HG03060 (cell line): Measurements from ENCODE around the gene TCEA3.

Source experiments
- ATAC-seq: cut with Tn5 transposase; IDR thresholded peaks from one replicate; pipeline ENCODE4 v1.9.1; 2021; ENCODE audit warnings: low read depth, moderate number of reproducible peaks; ENCODE audit not compliant: unreplicated experiment

TCEA3 gene

DNA sequence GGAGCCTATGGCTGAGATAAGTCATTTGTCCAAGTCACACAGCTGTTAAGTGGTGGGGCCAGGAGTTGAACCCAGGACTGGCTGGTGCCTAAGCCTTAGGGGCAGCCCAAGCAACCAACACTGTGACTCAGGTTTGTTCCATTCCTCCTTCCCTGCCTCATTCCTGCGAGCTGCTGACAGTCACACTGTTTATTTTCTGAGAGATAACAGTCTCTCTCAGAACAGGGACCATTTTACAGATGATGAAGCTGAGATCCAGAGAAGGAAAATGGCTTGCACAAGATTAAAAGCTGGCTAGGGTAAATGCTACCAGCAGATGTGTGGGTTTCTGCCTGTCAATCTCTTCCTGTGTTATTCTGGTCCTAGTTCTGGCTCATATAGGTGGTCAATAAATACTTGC, 24.3 kb upstream of the TCEA3 start:
- ATAC-seq = no peak

DNA sequence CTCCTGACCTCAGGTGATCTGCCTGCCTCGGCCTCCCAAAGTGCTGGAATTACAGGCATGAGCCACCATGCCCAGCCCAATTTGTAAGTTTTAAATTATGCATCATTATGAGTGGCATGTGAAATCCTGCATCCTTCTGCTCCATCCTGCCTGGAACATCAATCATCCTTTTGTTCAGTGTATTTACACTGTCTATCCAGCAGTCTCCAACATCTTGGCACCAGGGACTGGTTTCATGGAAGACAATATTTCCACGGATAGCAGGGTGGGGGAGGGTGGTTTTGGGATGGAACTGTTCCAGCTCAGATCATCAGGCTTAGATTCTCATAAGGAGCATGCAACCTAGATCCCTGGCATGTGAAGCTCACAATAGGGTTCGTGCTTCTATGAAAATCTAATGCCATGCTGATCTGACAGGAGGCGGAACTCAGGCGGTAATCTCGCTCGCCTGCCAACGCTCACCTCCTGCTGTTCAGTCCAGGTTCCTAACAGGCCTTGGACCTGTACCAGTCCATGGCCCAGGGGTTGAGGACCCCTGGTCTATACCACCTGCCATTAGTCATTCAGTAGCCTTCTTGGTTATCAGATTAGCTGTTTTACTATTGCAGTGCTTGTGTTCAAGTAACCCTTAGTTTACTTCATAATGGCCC, 22.2 kb upstream of the TCEA3 start:
- ATAC-seq = no peak

DNA sequence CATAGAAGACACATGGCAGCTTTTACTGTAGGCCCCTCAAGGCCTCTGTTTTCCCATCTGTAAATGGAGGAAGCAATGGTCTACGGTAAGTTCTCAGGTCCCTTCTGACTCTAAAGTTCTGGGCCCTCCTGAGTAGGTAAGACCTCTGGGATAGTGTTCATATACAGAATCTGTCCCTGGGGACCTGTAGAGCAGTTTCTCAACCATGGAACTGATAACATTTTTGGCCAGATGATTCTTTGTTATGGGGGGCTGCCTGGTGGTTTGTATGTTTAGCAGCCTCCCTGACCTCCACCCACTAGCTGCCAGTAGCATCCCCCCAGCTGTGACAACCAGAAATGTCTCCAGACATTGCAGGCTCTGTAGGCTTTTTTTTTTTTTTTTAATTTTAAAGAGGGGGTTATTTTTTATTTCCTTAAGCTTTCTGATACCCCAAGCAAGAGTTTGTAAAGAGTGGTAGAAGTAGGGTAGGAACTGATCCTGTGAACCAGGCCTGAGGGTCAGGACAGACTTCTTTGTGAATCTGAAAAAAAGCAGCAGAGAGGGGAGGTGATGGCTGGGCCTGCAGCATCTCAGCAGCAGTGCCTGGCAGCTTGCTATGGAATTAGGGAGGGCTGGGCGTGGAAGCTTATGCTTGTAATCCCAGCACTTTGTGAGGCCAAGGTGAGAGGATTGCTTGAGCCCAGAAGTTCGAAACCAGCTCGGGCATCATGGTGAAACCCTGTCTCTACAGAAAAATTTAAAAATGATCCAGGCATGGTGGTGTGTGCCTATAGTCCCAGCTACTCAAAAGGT, 20.2 kb upstream of the TCEA3 start:
- ATAC-seq = no peak

DNA sequence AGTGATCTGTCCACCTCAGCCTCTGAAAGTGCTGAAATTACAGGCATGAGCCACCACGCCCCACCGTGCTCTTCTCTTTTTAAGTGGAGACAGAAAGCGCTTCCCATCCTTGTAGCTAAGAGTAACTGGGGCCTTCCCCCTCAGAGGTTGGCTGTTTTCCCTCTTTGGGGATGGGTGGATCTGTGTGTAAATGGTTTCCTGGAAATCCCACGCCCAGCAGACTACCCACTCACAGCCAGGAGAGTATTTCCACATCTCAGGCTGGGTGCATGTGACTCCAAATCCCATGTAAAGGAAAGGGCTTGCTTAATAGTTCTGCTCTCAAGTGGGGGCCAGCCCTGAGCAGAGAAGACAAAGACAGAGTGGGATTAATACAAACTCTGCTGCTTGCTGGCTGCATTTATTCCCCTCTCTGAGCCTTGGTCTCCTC, 19.6 kb upstream of the TCEA3 start:
- ATAC-seq = no peak

DNA sequence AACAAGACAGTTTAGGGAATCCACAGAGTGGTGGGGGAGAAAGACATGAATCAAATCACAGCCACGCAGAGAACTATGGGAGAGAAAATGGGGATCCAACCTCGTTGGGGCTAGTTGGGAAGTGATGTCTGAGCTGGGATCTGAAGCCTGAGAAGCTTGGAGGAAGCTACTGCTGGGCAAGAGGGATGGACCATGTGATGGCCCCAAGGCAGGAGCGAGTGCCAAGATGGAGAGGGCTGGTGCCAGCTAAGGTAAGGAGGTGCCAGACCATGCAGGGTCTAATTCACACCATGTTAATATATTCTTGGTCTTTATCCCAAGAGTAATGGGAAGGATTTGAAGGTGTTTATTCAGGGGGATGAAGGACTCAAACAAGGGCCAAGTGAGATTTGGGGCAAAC, 18.2 kb upstream of the TCEA3 start:
- ATAC-seq = no peak

DNA sequence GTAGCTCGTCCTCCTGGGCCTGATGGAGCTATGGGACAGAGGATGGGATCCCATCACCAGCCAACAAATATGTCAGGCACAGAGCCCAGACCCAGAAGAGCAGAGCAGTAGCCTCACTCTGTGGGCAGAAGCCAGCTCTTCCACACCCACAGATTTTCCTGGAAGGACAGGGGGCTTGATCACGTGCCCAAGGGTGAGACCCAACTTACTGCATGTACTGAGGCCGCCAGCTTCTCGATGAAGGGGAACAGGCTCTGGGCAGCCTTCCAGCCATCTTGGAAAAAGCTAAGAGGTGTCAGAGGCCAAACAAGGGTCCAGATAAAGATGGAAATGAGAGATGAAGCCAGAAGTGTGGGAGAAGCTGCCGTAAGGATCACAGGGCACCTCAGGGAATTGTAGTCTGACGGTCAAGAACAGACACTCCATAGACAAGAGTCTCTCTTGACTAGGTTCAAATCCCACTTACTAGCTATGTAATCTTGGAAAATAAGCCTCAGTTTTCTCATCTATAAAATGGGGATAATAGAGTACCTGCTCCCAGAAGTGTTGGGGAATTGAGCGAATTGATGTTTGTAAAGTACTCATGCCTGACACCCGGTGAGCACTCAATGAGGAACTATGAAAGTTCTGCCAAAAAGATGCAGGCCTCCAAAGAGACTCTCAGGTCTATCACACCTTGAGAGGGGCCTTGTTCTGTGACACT, 17.0 kb upstream of the TCEA3 start:
- no peak for ATAC-seq

DNA sequence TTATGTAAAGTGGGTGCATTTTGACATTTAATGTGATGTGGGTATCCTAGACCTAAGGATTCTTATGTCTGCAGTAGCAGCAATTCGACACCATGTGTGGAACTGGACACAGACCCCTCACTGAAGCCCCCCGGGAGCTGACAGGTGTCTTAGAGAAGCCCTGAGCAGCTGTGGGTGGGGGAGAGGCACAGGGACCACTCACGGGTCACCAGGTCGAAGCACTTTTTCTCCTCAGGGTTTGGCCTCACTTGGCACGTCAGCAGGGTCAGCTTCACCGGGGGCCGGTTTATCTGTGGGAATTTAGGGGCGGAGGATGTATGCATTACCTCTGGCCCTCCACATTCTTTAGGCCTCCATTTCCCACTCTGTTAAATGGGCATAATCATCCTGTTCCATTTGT, 14.0 kb upstream of the TCEA3 start:
- ATAC-seq = no peak

DNA sequence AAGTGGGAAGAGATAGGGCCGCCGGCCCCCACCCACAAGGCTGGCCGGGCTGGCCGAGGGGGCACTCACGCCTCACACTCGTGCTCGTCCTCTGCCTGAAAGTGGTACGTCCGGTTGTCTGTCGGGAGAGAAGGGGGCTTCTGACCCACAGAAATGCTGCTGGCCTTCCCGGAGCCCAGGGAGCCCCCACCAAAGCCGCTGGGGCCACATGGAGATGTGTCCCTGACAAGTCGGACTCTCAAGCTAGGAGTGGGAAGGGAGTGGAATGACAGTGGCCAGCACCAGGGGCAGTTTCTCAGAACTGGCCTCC, 12.8 kb upstream of the TCEA3 start:
- no peak for ATAC-seq

DNA sequence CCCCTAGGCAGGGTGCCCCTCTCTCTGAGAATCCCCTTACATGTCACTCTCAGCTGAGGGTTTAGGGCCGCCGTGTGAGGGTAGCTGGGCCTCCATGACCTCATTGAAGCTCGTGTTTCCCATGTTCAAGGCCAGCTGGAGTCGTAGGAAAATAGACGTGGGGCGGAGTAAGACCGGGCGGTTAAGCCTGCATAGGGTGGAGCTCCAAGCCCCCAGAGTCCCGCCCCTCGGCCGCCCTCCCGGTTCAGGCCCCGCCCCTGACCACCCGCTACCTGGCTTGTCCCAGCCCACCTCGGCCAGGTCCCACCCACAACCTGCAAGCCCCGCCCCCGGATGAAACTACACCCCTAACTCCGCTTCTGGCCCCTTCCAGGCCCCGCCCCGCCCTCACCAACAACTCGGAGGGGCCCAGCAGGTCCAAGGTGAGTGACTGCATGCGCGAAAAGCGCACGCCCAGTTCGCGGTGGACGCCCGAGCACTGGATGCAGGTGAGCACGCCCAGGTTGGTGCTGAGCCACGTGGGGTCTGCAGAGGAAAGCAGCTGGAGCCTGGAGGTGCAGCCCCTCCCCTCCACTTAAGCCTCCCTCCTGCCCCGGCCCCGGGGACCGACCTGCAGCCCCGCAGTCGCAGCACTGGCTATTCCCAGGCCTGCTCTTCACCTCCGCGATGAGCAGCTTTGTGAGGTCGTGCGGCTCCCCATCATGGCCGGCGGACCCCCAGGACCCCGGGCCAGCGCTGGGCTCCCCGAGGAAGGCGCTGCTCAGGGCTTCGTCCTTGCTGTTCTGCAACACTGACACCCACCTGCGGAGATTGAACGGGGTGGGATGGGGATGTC, 12.2 kb upstream of the TCEA3 start:
- ATAC-seq = no peak

DNA sequence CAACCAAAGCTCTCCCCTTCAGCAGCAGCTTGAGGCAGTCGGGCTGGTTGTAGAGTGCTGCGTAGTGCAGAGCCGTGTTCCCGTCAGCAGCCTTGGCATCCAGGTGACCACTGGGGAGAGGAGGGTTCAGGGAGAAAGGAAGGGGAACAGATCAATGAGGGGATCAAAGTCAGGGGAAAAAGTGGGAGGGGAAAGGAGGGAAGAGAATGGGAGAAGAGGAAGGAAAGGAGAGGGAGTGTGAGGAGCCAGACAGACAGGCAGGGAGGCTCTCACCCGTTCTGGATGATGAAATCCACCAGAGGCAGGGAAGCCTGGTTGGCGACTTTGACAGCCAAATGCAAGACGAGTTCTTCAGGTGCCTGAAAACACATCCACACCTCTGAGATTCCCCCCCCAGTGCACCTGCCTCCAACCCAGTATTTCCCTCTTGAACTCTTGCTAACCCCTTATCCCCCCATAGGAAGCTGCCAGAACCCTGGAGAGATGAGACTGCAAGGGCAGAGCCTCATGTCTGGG, 9.8 kb upstream of the TCEA3 start:
- ATAC-seq = no peak

DNA sequence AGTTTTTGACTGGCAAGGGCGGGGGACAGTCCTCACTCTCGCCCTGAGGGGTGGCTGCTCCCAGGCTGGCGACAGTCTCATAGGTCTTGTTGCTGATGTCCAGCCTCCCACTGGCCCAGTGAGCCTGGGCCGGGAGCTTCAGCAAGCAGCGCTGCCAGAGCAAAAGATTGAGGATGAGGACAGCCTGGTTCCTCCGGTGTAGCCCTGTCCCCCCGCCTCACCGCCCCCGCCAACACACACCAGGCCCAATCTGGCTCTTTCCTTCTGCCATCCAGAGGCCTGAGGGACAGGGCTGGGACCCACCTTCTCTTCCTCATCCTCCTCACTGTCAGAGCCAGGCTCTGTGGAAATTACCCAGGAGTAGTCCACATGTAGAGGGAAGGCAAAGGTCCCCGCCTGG, 8.6 kb upstream of the TCEA3 start:
- no peak for ATAC-seq

DNA sequence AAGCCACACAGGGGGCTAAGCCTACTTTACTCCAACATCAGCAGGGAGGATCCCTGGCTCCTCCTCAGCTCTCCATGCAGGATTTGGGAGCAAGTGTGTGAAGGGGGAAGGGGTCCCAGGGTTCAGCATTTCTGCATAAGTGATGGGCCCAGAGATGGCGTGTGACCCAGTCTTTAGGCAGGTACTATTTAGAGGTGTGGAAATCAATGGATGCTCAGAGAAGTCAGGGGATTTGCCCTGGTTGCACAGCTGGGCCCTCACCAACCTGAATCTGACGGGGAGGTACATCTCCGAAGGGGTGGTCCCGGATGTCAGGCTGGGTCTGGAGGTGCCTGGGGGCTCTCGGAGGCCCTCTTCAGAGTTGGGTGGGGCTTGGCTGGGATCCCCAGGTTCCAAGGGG, 6.9 kb upstream of the TCEA3 start:
- ATAC-seq = no peak

DNA sequence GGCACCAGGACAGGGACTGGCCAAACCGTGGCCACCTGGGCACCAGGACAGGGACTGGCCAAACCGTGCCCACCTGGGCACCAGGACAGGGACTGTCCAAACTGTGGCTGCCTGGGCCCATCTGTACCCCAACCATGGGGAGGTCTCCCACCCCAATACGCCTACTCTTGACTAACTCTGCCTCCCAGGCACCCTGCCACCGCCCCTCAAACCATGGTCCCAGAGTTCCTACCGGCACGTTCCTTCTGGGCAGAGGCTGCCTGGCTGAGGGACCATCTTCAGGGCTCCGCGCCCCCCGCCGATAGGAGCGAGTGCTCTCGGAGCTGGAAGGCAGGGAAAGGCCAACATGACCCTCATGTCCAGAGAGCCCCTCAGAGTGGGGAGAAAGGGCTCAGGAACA, 6.3 kb upstream of the TCEA3 start:
- no peak for ATAC-seq

DNA sequence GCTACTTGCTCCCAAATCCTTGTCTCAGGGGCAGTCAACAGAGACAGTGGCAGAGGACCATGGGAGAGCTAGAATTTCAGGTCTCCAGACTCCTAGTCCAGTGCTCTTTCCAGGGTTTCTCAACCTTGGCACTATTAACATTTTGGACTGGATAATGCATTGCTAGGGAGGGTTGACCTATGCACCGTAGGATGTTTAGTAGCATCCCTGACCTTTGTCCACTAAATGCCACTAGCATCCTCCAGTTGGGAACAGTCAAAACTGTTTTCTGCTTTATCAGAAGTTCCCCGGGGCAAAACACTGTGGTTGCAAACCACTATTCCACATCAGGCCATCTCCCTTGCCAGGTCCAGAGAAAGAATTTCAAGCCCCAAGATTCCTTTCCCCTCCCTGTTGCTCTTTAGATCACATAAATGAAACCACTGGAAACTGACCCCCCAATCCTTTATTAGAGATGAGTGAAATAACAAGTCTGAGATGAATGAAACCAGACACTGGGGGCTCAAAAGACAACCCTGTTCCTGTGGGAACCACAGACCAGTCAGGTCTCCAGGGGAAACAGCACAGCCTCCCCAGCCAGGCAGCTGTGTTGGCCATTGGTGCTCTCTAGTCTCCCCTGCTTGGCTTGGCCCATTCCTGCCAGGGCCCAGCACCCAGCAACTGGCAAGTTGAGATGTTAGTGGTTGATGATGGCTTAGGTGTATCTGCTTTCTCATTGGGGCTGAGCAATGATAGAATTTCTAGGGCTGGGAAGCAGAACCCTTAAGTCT, 3.8 kb upstream of the TCEA3 start:
- no peak for ATAC-seq

DNA sequence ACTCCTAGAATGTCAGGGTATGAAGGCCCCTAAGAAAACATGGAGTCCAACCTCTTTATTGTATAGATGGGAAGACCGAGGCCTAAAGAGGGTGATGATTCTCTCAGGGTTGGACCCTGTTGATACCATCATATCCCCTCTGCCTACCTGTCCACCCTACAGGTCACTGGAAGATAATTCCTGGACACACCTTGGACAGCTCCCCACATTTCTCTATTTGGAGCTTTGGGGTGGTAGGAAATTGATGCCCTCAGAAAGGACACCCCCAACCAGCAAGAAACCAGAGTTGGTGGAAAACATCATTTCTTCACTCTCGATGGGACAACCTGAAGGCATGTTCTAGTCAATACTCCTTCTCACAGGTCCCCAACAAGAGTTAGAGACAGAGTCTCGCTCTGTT, 3.0 kb upstream of the TCEA3 start:
- no peak for ATAC-seq

DNA sequence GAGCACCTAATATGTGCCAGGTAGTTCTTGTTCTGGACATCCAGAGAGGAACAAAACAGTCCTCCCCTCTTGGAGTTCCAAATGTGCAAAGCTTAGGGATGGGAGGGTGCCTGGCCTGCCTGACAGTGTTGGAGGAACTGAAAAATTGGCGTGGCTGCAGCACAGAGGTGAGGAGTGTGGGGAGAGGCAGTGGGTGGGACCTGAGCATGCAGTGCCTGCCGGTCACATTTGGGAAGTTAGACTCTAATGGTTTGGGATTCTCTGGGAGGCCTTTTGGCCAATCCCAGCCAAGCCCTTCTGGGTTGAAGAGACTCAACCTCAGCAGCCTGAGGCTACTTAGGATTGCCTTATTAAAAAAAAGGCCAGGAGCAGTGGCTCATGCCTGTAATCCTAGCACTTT, 2.3 kb upstream of the TCEA3 start:
- ATAC-seq = no peak

DNA sequence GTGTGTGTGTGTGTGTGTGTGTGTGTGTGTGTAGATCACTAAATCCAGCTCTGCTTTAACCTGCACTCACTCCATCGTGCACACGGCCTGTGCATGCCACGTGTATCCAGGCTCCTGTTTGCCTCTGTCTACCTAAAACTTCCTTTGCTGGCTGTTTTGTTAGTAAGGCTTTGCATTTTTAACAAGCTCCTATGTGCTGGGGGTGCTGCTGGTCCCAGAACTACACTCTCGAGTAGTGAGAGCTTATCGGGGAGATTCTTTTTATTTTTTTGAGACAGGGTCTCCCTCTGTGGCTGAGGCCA, 596 bp upstream of the TCEA3 start:
- ATAC-seq = no peak

DNA sequence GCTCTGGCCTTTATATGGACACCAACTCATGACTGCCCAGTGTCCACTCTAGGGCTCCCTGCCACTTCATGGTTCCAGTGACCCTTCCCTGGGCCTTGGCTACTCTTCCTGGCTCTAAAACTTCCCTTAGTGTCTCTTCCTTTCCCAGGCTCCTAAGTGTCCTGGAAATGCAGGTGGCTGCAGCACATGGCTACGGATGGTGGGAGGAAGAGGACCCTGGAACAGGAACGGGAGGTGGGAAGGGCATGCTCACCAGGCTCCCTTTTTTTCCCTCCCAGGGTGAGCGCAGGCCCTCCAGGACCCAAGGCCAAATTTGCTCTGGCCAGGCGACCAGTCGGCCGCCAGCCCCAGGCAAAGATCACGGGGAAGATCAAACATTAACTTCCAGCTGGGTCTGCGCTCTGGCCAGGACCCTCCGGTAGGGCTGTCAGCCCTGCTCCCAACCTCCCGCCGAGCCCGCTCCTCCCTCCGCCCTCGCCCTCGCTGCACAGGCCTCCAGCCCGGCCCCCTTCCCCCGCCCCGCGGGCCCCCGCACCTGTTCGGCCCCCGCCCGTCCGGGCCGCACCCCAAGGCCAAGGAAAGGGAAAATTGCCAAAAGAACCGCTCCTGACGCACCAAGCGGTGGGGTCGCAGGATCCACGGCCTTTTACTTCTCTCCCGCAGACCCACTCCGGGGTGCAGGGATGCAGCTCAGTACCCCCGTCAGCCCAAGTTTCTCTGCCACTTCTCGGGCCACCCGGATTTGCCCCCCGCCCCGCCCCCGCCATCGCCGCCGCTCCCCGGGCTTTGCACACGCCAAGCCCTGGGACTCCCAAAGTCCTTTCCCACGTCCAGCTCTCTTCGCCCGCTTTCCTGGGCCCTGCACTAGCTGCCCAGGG, 894 bp downstream of the TCEA3 start:
- ATAC-seq = no peak

DNA sequence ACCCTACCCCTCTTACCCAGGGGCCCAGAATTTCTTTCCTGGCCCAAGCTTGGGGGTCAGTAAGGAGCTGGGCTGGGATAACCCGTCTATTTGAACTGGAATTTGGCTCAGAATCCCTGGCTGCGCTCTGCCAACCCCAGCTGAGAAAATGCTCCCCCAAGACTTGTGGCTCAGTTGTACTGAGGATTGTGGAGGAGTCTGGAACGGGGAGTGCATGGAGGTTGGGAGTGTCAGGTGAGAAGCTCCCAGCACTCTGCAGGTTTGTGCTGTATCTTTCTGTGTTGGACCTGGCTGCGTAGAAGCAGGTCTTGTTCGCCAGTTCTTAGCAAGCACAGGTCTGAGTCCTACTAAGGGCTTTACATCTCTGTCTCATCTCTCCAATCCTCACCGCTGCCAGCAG, 1.6 kb downstream of the TCEA3 start:
- no peak for ATAC-seq
